HCT116 (cell line): ENCODE measurements around the gene CNN2. TPM values are rescaled to one million over a fixed set of nuclear protein-coding genes. Genes with fewer than 3 reads are reported as not detected.

Experiments used
- ATAC-seq: fragments of 200-7000 bp; cut with Tn5 transposase; 2 replicates; pipeline ENCODE4 v1.9.1; 2020; ENCODE audit warnings: mild to moderate bottlenecking, moderate library complexity
- BruUV-seq: library from RNA; stranded (reverse); fragments of 400-500 nt; replicated peaks from 2 replicates; lab custom pipeline; 2021; lab: Mats Ljungman, UMichigan
- CTCF ChIA-PET: fragments of 300-600 bp; sonication (Branson Sonifier 250); formaldehyde crosslinking; loops from one replicate; lab custom pipeline; 2021; ENCODE audit warnings: antibody characterized with exemption; lab: Charles Lee
- POLR2A ChIA-PET: fragments of 300-600, 350-600 bp; sonication (Branson Sonifier 250); formaldehyde crosslinking; loops from one replicate; lab custom pipeline; 2021; ENCODE audit warnings: antibody characterized with exemption; lab: Charles Lee
- RAD21 ChIA-PET, 2 experiments: fragments of 300-600 bp; sonication (Branson Sonifier 250); formaldehyde crosslinking; loops; one replicate each; lab custom pipeline; 2023; ENCODE audit warnings: low total read pairs in 2 of 2; ENCODE audit not compliant: uncharacterized antibody in 2 of 2, unreplicated experiment in 2 of 2, low non-redundant PET in 1 of 2; lab: Charles Lee
- DNase-seq: peaks from one replicate; pipeline ENCODE4 v3.0.0-alpha.2; 2010; ENCODE audit warnings: low read depth, low spot score
- H2AFZ ChIP-seq: fragments of 200-600 bp; shearing (Covaris generic), sonication (generic); 2 replicates; pipeline ENCODE4 v1.6.1; 2017; ENCODE audit warnings: low read depth, mixed run types, mixed read lengths, antibody characterized with exemption, low read length; ENCODE audit not compliant: poor library complexity, severe bottlenecking
- H3K27ac ChIP-seq: 2 replicates; pipeline ENCODE4 v1.5.1; 2012; ENCODE audit warnings: low read depth, low read length
- H3K27me3 ChIP-seq: fragments of 200-600 bp; sonication (generic); 2 replicates; pipeline ENCODE4 v1.6.1; 2016; ENCODE audit warnings: mixed run types, low read length, mixed read lengths; ENCODE audit not compliant: insufficient read depth
- H3K36me3 ChIP-seq, 2 experiments: fragments of 200-500 bp in 1 of 2; fragments of 200-600 bp in 1 of 2; sonication (Bioruptor generic) in 1 of 2; sonication (generic) in 1 of 2; 2 replicates each; pipeline versions ENCODE4 v1.5.1 to v1.6.1; 2014 to 2016; ENCODE audit warnings: low read length in 2 of 2, inconsistent platforms in 1 of 2, mixed read lengths in 1 of 2, mixed run types in 1 of 2; ENCODE audit not compliant: insufficient read depth in 2 of 2, control insufficient read depth in 1 of 2
- H3K4me1 ChIP-seq, 2 experiments: fragments of 200-600 bp in 1 of 2; sonication (generic) in 1 of 2; 2 replicates each; pipeline versions ENCODE4 v1.5.1 to v1.6.1; 2012 to 2017; ENCODE audit warnings: low read length in 2 of 2, inconsistent platforms in 1 of 2, mild to moderate bottlenecking in 1 of 2, mixed read lengths in 1 of 2, mixed run types in 1 of 2, moderate library complexity in 1 of 2; ENCODE audit not compliant: insufficient read depth in 2 of 2, control insufficient read depth in 1 of 2
- H3K4me2 ChIP-seq: fragments of 200-600 bp; sonication (generic); 2 replicates; pipeline ENCODE4 v1.6.1; 2017; ENCODE audit warnings: mixed run types, low read length, mixed read lengths
- H3K4me3 ChIP-seq, 2 experiments: fragments of 200-600 bp in 1 of 2; sonication (generic) in 1 of 2; replicated peaks in 1 of 2; 2 replicates each; pipeline ENCODE4 v1.5.1; 2011 to 2016; ENCODE audit warnings: low read length in 2 of 2, control low read depth in 1 of 2, low read depth in 1 of 2, mild to moderate bottlenecking in 1 of 2, mixed read lengths in 1 of 2, mixed run types in 1 of 2
- H3K79me2 ChIP-seq: fragments of 200-600 bp; sonication (generic); 2 replicates; pipeline ENCODE4 v1.6.1; 2017; ENCODE audit warnings: mild to moderate bottlenecking, mixed run types, low read length, moderate library complexity, mixed read lengths; ENCODE audit not compliant: insufficient read depth
- H3K9ac ChIP-seq: fragments of 200-600 bp; sonication (generic); 2 replicates; pipeline ENCODE4 v1.6.1; 2016; ENCODE audit warnings: low read length, mixed read lengths
- H3K9me2 ChIP-seq: fragments of 200-600 bp; sonication (generic), shearing (Covaris generic); 2 replicates; pipeline ENCODE4 v1.6.1; 2017; ENCODE audit warnings: mixed run types, mild to moderate bottlenecking, moderate library complexity; ENCODE audit not compliant: insufficient read depth
- H3K9me3 ChIP-seq, 2 experiments: fragments of 200-500 bp in 1 of 2; fragments of 200-600 bp in 1 of 2; sonication (Bioruptor generic) in 1 of 2; sonication (generic) in 1 of 2; 2 replicates each; pipeline ENCODE4 v1.6.1; 2014 to 2017; ENCODE audit warnings: low read length in 2 of 2, mixed read lengths in 2 of 2, inconsistent platforms in 1 of 2, low read depth in 1 of 2, mild to moderate bottlenecking in 1 of 2, mixed run types in 1 of 2, moderate library complexity in 1 of 2; ENCODE audit not compliant: control insufficient read depth in 1 of 2, insufficient read depth in 1 of 2
- H4K20me1 ChIP-seq: fragments of 200-600 bp; sonication (generic), shearing (Covaris generic); 2 replicates; pipeline ENCODE4 v1.6.1; 2017; ENCODE audit warnings: mixed run types, mild to moderate bottlenecking, moderate library complexity; ENCODE audit not compliant: insufficient read depth
- ATF3 ChIP-seq: IDR thresholded peaks from 2 replicates; pipeline ENCODE4 v1.6.1; 2012
- CTCF ChIP-seq, 3 experiments: fragments of 200-600 bp in 1 of 3; sonication (generic) in 1 of 3; IDR thresholded peaks in 2 of 3; conservative IDR thresholded peaks in 1 of 3; 2 replicates each; pipeline ENCODE4 v1.5.1; 2012 to 2017; ENCODE audit warnings: low read depth in 2 of 3, low read length in 2 of 3, antibody characterized with exemption in 1 of 3, borderline replicate concordance in 1 of 3, control low read depth in 1 of 3, mild to moderate bottlenecking in 1 of 3, mixed read lengths in 1 of 3, mixed run types in 1 of 3, moderate library complexity in 1 of 3; ENCODE audit not compliant: insufficient read depth in 1 of 3
- EGR1 ChIP-seq: IDR thresholded peaks from 2 replicates; pipeline ENCODE4 v1.6.1; 2012; ENCODE audit warnings: low read depth
- ELF1 ChIP-seq: IDR thresholded peaks from 2 replicates; pipeline ENCODE4 v1.6.1; 2012; ENCODE audit warnings: low read depth, borderline replicate concordance
- MAX ChIP-seq: IDR thresholded peaks from 2 replicates; pipeline ENCODE4 v1.6.1; 2012
- SP1 ChIP-seq: IDR thresholded peaks from 2 replicates; pipeline ENCODE4 v1.6.1; 2012; ENCODE audit warnings: low read depth
- TCF7L2 ChIP-seq: IDR thresholded peaks from 2 replicates; pipeline ENCODE4 v1.7.0; 2011; ENCODE audit warnings: borderline replicate concordance, inconsistent platforms; ENCODE audit not compliant: insufficient read depth, insufficient read length; ENCODE audit errors: extremely low read depth
- ZFX ChIP-seq: fragments of 450-650 bp; IDR thresholded peaks from 2 replicates; pipeline ENCODE4 v1.6.1; 2017
- intact Hi-C: fragments of 100-400 bp; cut with micrococcal nuclease; formaldehyde crosslinking; loops from 2 replicates; pipeline ENCODE4 v1.10.0; 2022
- total RNA-seq: library from RNA; stranded (reverse); gene quantifications from one replicate; pipeline ENCODE4 v1.2.1, GENCODE V29; 2021; ENCODE audit not compliant: unreplicated experiment
- TF ChIP-seq, protein P1 (sequence below): IDR thresholded peaks from 2 replicates; pipeline ENCODE4 v1.6.1; 2011; ENCODE audit warnings: mild to moderate bottlenecking, low read length, moderate library complexity; ENCODE audit not compliant: insufficient replicate concordance; ENCODE audit errors: extremely low read depth

Gene CNN2
- total RNA-seq, 1 experiment from 2014 or later = 212 TPM

GRCh38 chr19:1082165-1082927 lies 55.9 kb downstream of the CNN2 start:
- Histone ChIP-seq H3K9me3 (no peaks in the 10 kb centered on the region), H2AFZ (no peak overlapping the region), H3K27ac (peak overlapping the region; percentile 83), H3K9ac (peak overlapping the region; percentile 45; the same call in 1 of the 2 replicates), H3K4me2 (peak overlapping the region; percentile 75), H4K20me1 (no peaks in the 10 kb centered on the region), H3K4me1 (peaks cover 4 to 18% of the 10 kb centered on the region in 2 experiments), H3K79me2 (no peaks in the 10 kb centered on the region), H3K4me3 (peak overlapping the region in 1 of 2 experiments; percentile 30; a peak in 1 of 4 replicates), H3K27me3 (no peaks in the 10 kb centered on the region), H3K9me2 (no peaks in the 10 kb centered on the region), H3K36me3 (peaks cover 0 to 9% of the 10 kb centered on the region in 2 experiments; a peak in 3 of 4 replicates)
- DNase-seq (peak; percentile 89), ATAC-seq (peak; percentile 88)
- RAD21 ChIA-PET = interaction anchor here in 1 of 2 experiments (0.6 kb wide), 1 partner anchor 56 kb away, joined by 3 read pairs; the partner anchor contains the start of gene CNN2
- TF ChIP-seq EGR1 (peak; percentile 66; the same call in 1 of the 2 replicates), SP1 (peak; percentile 58), ELF1 (no peak)
- POLR2A ChIA-PET = interaction anchor here (0.7 to 1.8 kb wide), 6 partner anchors 15 to 187 kb away, joined by 3 to 17 read pairs (median 6); partner anchors contain the start of genes ABCA7, ARHGAP45, CIRBP and CNN2
- BruUV-seq = no TSS peak
- CTCF ChIA-PET = interaction anchor here (0.8 to 1.5 kb wide), 2 partner anchors 17 to 162 kb away, joined by 5 to 6 read pairs; no protein-coding TSS in a partner anchor
- intact Hi-C loops = no loop called here

GRCh38 chr19:1082928-1083816 lies 56.8 kb downstream of the CNN2 start:
- H3K4me2 ChIP-seq = peak overlapping the region; percentile 75
- POLR2A ChIA-PET = interaction anchor here (0.7 to 1.8 kb wide), 6 partner anchors 16 to 186 kb away, joined by 3 to 17 read pairs (median 6); partner anchors contain the start of genes ABCA7, ARHGAP45, CIRBP and CNN2
- no peak overlapping the region for H3K9ac ChIP-seq
- H3K79me2 ChIP-seq = no peaks in the 10 kb centered on the region
- no peak overlapping the region for H2AFZ ChIP-seq
- DNase-seq (no peak), ATAC-seq (no peak)
- CTCF ChIA-PET = interaction anchor here (0.8 to 1.5 kb wide), 2 partner anchors 18 to 161 kb away, joined by 5 to 6 read pairs; no protein-coding TSS in a partner anchor
- H3K4me3 ChIP-seq = no peak overlapping the region
- peaks cover 3 to 17% of the 10 kb centered on the region in 2 experiments; a peak in 3 of 4 replicates for H3K36me3 ChIP-seq
- peak overlapping the region; percentile 83 for H3K27ac ChIP-seq
- H4K20me1 ChIP-seq = no peaks in the 10 kb centered on the region
- H3K4me1 ChIP-seq = peaks cover 4 to 18% of the 10 kb centered on the region in 2 experiments
- H3K27me3 ChIP-seq = no peaks in the 10 kb centered on the region
- no peak for TF ChIP-seq ATF3
- no peak for TF ChIP-seq MAX
- no peak for TF ChIP-seq CTCF (IDR thresholded peaks at IDR 0.05 in 2 of 3, conservative IDR thresholded peaks at IDR 0.05 in 1 of 3; ENCODE audit: borderline replicate concordance in 1 of 3, insufficient read depth in 1 of 3, low read depth in 2 of 3, low read length in 2 of 3)
- TF ChIP-seq, protein P1, sequence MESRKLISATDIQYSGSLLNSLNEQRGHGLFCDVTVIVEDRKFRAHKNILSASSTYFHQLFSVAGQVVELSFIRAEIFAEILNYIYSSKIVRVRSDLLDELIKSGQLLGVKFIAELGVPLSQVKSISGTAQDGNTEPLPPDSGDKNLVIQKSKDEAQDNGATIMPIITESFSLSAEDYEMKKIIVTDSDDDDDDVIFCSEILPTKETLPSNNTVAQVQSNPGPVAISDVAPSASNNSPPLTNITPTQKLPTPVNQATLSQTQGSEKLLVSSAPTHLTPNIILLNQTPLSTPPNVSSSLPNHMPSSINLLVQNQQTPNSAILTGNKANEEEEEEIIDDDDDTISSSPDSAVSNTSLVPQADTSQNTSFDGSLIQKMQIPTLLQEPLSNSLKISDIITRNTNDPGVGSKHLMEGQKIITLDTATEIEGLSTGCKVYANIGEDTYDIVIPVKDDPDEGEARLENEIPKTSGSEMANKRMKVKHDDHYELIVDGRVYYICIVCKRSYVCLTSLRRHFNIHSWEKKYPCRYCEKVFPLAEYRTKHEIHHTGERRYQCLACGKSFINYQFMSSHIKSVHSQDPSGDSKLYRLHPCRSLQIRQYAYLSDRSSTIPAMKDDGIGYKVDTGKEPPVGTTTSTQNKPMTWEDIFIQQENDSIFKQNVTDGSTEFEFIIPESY = no peak
- no peak for TF ChIP-seq TCF7L2
- TF ChIP-seq ZFX = no peak
- no peak for TF ChIP-seq SP1
- RAD21 ChIA-PET = interaction anchor here in 1 of 2 experiments (0.6 kb wide), 1 partner anchor 57 kb away, joined by 3 read pairs; the partner anchor contains the start of gene CNN2
- intact Hi-C loops = no loop called here
- no peaks in the 10 kb centered on the region for H3K9me3 ChIP-seq
- no TSS peak for BruUV-seq
- no peaks in the 10 kb centered on the region for H3K9me2 ChIP-seq
